ENCODE data around the gene EEFSEC. TPM values are rescaled to one million over a fixed set of nuclear protein-coding genes. Genes with fewer than 3 reads are reported as not detected.

Gene EEFSEC
- total RNA-seq, 1 experiment from 2014 or later: 14.0 TPM

- peaks cover 9% of the 10 kb centered on the region for H3K4me1 ChIP-seq
- no peak overlapping the region for H3K27ac Mint-ChIP-seq (ENCODE audit: unreplicated experiment)
- BruUV-seq (replicated peaks): no TSS peak
- ChIA-PET CTCF (interaction anchor here (1.5 kb wide), 1 partner anchor 187 kb away, joined by 4 read pairs; no protein-coding TSS in a partner anchor), POLR2A (no interaction called here)
- H3K4me3 Mint-ChIP-seq (ENCODE audit: unreplicated experiment): no peak overlapping the region
- no peaks in the 10 kb centered on the region for H3K4me1 Mint-ChIP-seq (ENCODE audit: low read depth, unreplicated experiment)
- H3K27me3 Mint-ChIP-seq (ENCODE audit: insufficient read depth, unreplicated experiment): no peaks in the 10 kb centered on the region
- H3K9me3 ChIP-seq: no peaks in the 10 kb centered on the region
- H3K36me3 ChIP-seq (ENCODE audit: control insufficient read depth, insufficient read depth, low read length): no peaks in the 10 kb centered on the region
- no peaks in the 10 kb centered on the region for H3K9me3 Mint-ChIP-seq (ENCODE audit: unreplicated experiment)
- peaks cover 5% of the 10 kb centered on the region for H3K36me3 Mint-ChIP-seq (ENCODE audit: insufficient read depth, unreplicated experiment)
- H3K4me3 ChIP-seq (ENCODE audit: low read depth, low read length): no peak overlapping the region
- DNase-seq: no peak
- H3K27me3 ChIP-seq (replicated peaks; ENCODE audit: control insufficient read depth, insufficient read depth, low read length): no peaks in the 10 kb centered on the region
- intact Hi-C loops (cut with micrococcal nuclease; ENCODE audit: unreplicated experiment): no loop called here
- TF ChIP-seq CTCF (IDR thresholded peaks at IDR 0.05; ENCODE audit: insufficient read depth in 1 of 2, low read depth in 1 of 2, low read length in 1 of 2, severe bottlenecking in 1 of 2, unreplicated experiment in 1 of 2): no peak
These were observed 157.2 kb downstream of the EEFSEC start for GRCh38 chr3:128310286-128311058.

DNA sequence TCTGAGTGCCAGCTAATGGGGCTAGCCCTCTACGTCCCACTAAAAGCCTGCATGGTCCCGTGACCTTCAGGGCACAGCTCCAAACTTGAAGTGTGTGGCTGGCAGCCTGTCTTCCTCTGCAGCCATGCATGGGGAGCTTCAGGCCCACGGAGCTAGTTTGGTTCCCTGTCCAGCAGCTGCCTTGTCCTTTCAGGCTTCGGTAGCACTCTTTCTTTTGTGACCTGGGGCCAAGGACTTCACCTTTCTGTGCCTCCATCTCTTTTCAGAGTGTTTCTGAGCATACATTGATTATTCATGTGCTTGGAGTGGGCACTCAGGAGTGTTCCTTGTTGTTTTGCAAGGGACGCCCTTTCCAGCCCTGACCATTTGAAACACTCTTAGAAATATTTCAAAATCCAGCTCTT lies 158.2 kb downstream of the EEFSEC start:
- intact Hi-C loops (cut with micrococcal nuclease; ENCODE audit: unreplicated experiment): no loop called here
- CTCF ChIA-PET: no interaction called here
- Histone ChIP-seq H3K36me3 (ENCODE audit: control insufficient read depth, insufficient read depth, low read length) (no peaks in the 10 kb centered on the region), H3K27me3 (replicated peaks; ENCODE audit: control insufficient read depth, insufficient read depth, low read length) (no peaks in the 10 kb centered on the region), H3K4me3 (ENCODE audit: low read depth, low read length) (no peak overlapping the region), H3K9me3 (no peaks in the 10 kb centered on the region), H3K4me1 (peaks cover 9% of the 10 kb centered on the region)
- Mint-ChIP-seq H3K27me3 (ENCODE audit: insufficient read depth, unreplicated experiment) (no peaks in the 10 kb centered on the region), H3K27ac (ENCODE audit: unreplicated experiment) (no peak overlapping the region), H3K9me3 (ENCODE audit: unreplicated experiment) (no peaks in the 10 kb centered on the region), H3K4me3 (ENCODE audit: unreplicated experiment) (no peak overlapping the region), H3K4me1 (ENCODE audit: low read depth, unreplicated experiment) (no peaks in the 10 kb centered on the region), H3K36me3 (ENCODE audit: insufficient read depth, unreplicated experiment) (peaks cover 5% of the 10 kb centered on the region)
- no peak for DNase-seq
- POLR2A ChIA-PET: no interaction called here
- BruUV-seq (replicated peaks): no TSS peak
- TF ChIP-seq CTCF (IDR thresholded peaks at IDR 0.05; ENCODE audit: insufficient read depth in 1 of 2, low read depth in 1 of 2, low read length in 1 of 2, severe bottlenecking in 1 of 2, unreplicated experiment in 1 of 2): no peak

DNA sequence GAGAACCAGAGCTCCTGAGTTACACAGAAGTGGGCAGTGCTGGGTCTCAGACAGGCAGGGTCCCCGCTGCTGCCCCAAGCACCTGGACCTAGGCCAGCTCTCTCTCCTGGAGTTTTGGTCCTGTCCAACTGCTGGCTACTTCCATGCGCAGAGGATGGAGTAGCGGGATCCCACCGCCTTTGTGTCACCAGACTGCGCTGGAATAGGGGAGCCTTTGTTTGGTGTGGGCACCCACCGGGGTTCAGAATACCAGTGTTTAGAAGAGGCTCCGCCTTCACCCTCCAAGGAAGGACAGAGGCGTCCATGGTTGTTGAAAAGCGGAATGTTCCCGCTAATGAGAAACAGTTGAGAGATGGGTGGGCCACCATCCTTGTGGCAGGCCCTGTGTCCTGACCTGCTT lies 159.0 kb downstream of the EEFSEC start:
- no peaks in the 10 kb centered on the region for H3K27me3 Mint-ChIP-seq (ENCODE audit: insufficient read depth, unreplicated experiment)
- no peak overlapping the region for H3K27ac Mint-ChIP-seq (ENCODE audit: unreplicated experiment)
- Histone ChIP-seq H3K36me3 (ENCODE audit: control insufficient read depth, insufficient read depth, low read length) (no peaks in the 10 kb centered on the region), H3K27me3 (replicated peaks; ENCODE audit: control insufficient read depth, insufficient read depth, low read length) (no peaks in the 10 kb centered on the region), H3K4me1 (peaks cover 2% of the 10 kb centered on the region), H3K9me3 (no peaks in the 10 kb centered on the region), H3K4me3 (ENCODE audit: low read depth, low read length) (no peak overlapping the region)
- H3K4me3 Mint-ChIP-seq (ENCODE audit: unreplicated experiment): no peak overlapping the region
- no peaks in the 10 kb centered on the region for H3K9me3 Mint-ChIP-seq (ENCODE audit: unreplicated experiment)
- no TSS peak for BruUV-seq (replicated peaks)
- DNase-seq: no peak
- ChIA-PET POLR2A (no interaction called here), CTCF (no interaction called here)
- intact Hi-C loops (cut with micrococcal nuclease; ENCODE audit: unreplicated experiment): no loop called here
- TF ChIP-seq CTCF (IDR thresholded peaks at IDR 0.05; ENCODE audit: insufficient read depth in 1 of 2, low read depth in 1 of 2, low read length in 1 of 2, severe bottlenecking in 1 of 2, unreplicated experiment in 1 of 2): no peak
- H3K4me1 Mint-ChIP-seq (ENCODE audit: low read depth, unreplicated experiment): no peaks in the 10 kb centered on the region
- H3K36me3 Mint-ChIP-seq (ENCODE audit: insufficient read depth, unreplicated experiment): peaks cover 5% of the 10 kb centered on the region
